ENCODE data around the gene ADGRB2.

ADGRB2 gene

DNA sequence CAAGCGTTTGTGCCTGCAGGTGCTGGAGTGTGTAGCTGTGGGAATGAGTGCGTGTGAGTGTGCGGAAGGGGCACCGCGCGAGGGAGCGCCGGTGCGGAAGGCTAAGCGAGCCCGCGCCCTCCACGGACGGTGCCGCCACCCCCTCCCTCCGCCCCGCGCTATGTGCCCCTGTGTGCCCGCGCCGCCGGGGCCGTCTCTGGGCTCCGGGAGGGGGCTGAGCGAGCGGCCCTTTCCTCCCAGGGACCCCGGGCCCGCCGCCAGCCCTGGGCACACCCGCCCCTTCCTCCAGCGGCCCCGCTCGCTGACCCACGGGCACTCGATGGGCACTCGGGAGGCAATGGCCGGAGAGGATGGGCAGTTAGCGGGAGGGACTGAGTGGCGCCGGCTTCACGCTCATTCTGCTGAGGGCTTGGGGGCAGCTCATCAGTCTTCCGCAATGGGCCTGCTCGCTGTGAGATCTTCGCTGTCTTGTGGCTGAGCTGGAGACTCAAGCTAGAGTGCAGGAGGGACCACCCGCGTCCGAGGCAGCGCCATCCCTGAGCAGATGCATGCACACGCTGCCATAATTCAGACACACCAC is 8.6 kb upstream of the ADGRB2 start:
- TF ChIP-seq, protein P1, sequence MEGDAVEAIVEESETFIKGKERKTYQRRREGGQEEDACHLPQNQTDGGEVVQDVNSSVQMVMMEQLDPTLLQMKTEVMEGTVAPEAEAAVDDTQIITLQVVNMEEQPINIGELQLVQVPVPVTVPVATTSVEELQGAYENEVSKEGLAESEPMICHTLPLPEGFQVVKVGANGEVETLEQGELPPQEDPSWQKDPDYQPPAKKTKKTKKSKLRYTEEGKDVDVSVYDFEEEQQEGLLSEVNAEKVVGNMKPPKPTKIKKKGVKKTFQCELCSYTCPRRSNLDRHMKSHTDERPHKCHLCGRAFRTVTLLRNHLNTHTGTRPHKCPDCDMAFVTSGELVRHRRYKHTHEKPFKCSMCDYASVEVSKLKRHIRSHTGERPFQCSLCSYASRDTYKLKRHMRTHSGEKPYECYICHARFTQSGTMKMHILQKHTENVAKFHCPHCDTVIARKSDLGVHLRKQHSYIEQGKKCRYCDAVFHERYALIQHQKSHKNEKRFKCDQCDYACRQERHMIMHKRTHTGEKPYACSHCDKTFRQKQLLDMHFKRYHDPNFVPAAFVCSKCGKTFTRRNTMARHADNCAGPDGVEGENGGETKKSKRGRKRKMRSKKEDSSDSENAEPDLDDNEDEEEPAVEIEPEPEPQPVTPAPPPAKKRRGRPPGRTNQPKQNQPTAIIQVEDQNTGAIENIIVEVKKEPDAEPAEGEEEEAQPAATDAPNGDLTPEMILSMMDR (IDR thresholded peaks at IDR 0.05; ENCODE audit: low read length, missing control alignments): no peak
- no peak for DNase-seq (ENCODE audit: low read depth)
- H3K4me3 ChIP-seq (replicated peaks; ENCODE audit: low read depth, low read length): no peak overlapping the region

DNA sequence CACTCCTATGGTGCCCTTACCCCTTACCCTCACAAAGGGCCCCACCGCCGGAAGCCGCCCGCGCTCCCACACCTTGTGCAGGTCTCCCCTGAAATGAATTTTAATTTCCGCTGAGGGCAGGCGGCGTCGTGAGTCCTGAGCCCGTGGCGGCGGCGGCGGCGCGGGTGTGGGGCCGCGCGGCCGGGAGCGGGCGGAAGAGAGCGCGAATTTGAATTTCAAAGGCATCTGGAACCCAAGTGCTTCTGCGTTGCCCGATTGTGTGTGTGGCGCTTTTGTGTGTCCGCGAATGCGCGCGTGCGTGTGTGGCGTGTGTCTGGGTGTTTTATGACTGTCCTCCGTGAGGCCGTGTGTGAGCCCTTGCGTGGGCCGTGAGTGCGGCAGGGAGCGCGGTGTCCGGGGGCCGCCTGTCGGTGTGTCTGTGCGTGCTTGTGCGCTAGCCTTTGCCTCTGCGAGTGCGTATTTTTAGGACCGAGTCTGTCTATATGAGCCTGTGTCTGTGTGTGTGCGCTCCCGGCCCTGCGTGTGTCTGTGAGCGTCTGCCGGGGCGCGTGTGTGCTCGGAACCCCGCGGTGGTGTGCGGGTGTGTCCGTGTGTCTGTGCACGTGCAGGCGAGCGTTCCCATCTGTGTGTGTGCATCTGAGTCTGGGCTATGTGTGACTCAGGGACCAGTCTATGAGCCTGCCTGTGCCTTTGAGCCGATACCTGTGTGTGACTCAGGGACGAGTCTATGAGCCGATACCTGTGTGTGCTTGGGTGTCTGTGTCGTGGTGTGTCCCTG is 7.9 kb upstream of the ADGRB2 start:
- no peak overlapping the region for H3K4me3 ChIP-seq (replicated peaks; ENCODE audit: low read depth, low read length)
- TF ChIP-seq, protein P1 (IDR thresholded peaks at IDR 0.05; ENCODE audit: low read length, missing control alignments): peak; percentile 7
- no peak for DNase-seq (ENCODE audit: low read depth)

DNA sequence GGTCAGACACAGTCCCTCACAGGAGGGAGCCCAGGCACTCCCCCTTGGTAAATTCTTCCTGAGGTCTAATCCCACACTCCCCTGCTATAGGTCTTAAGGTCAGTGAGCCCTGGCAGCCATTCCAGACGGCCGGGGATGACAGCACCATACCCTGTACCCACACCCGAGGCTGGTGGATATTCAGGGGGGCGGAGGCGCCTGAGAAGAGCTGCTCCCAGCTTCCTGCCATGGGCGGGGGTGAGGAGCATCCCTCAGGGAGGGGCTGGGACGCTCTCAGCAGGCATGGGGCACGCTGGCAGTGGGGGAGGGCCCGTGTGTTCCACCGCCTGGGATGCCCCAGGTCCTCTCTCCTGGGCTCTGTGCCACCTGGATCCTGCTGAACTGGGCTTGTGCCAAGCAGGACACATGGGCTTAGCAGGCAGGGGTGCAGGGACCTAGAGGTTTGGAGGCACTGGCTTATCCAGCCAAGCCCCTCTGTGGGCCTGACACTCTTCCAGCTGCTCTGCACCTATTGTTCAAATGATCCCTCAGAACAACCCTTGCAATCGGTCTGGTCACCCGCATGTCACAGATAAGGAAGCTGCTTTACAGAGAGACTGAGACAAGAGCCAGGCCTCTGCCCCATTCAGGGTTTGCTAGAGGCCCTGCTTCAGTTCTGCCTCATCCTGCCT is 5.7 kb upstream of the ADGRB2 start:
- TF ChIP-seq, protein P1 (IDR thresholded peaks at IDR 0.05; ENCODE audit: low read length, missing control alignments): no peak
- H3K4me3 ChIP-seq (replicated peaks; ENCODE audit: low read depth, low read length): no peak overlapping the region
- no peak for DNase-seq (ENCODE audit: low read depth)

DNA sequence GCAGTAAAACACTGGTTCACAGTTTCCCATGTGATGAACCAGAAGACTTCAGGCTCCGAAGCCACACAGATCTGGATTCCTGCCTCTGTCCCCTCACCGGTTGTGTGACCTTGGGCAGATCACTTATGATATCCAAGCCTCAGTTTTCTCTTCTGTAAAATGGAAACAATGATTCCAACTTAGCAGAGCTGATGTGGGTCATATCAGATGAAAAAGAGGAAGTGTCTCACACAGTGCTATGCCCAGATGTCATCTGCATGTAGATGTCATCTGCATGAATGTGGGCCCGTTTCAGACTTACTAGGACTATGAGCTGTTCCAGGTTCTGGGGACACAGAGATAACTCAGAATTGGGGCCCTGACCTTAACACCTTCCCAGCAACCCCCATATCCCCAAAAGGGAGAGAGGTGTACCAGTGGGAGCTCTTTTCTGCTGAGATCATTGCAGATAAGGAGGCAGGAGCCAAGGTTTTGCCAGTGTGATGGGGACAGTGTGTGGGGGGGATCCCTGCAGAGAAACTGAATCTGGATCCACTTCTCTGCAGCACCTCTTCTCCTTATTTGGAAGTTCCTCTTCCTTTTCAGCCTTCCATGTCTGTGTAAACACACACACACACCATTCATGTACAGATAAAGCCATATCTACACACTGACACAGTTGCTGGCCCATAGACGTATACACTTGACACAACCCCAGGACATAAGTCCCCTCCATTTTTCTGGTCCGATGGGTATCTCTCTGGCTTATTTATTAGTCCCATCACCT is 5.0 kb upstream of the ADGRB2 start:
- DNase-seq (ENCODE audit: low read depth): no peak
- TF ChIP-seq, protein P1 (IDR thresholded peaks at IDR 0.05; ENCODE audit: low read length, missing control alignments): no peak
- H3K4me3 ChIP-seq (replicated peaks; ENCODE audit: low read depth, low read length): no peak overlapping the region

DNA sequence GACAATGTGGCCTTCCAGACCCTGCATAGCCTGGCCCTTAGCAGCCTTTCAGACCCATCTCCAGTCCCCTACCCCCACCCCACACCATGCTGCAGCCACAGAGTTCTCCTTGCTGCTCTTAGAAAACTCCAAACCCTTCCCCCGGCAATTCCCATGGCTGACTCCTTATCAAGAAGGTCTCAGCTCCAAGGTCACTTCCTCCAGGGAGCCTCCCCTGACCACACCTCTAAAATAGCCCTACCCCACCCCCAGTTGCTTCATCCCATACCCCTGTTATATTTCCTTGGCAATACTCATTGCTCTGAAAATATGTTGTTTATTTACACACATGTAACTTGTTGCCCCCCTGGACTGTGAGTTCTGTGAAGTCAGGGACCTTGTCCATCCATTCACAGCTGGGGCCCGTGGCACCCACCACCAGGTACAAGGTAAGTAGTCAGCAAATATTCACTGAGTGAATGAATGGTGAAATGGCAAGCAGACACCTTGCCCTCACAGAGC is 4.3 kb upstream of the ADGRB2 start:
- H3K4me3 ChIP-seq (replicated peaks; ENCODE audit: low read depth, low read length): no peak overlapping the region
- DNase-seq (ENCODE audit: low read depth): no peak
- TF ChIP-seq, protein P1 (IDR thresholded peaks at IDR 0.05; ENCODE audit: low read length, missing control alignments): no peak

DNA sequence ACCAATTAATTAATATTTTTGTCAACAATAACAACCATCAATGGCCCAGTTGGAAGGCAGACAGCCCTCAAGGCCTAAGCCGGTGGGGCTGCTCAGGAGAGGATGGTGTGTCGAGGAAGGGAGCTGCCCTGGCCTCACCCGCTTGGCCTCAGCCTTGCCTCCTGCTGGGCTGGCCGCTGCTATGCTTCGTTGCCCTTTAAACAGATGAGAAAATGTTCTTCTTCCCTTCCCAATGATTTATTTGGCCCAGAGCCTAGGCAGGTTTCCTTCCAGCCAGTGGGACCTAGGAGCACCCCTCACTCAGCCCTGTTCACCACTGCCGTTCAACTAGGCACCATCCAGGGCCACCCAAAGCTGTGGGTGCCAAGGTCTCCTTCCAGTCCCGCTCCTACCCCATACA is 3.1 kb upstream of the ADGRB2 start:
- no peak overlapping the region for H3K4me3 ChIP-seq (replicated peaks; ENCODE audit: low read depth, low read length)
- no peak for DNase-seq (ENCODE audit: low read depth)
- TF ChIP-seq, protein P1 (IDR thresholded peaks at IDR 0.05; ENCODE audit: low read length, missing control alignments): no peak

Measured in fibroblast of pulmonary artery (primary cell).